Vagina (tissue), 2 donors: ENCODE data around the gene CRY1. TPM values are rescaled to one million over a fixed set of nuclear protein-coding genes. Genes with fewer than 3 reads are reported as not detected.
A peak's percentile ranks its signal among the peaks of the same experiment; 100 is the strongest.

Experiments
- DNase-seq, 2 donors: peaks; one replicate each; pipeline ENCODE4 v3.0.0-alpha.2; 2017; ENCODE audit errors: extremely low spot score in 2 of 2
- H3K27ac ChIP-seq: fragments of 200-600 bp; sonication (generic); one replicate; pipeline ENCODE4 v1.5.1; 2019
- H3K27me3 ChIP-seq: fragments of 200-600 bp; sonication (generic); one replicate; pipeline ENCODE4 v1.5.1; 2019
- H3K36me3 ChIP-seq, 2 donors: fragments of 200-600 bp; sonication (generic); one replicate each; pipeline ENCODE4 v1.5.1; 2017 to 2019
- H3K4me1 ChIP-seq: fragments of 200-600 bp; sonication (generic); one replicate; pipeline ENCODE4 v1.5.1; 2019
- H3K4me3 ChIP-seq, 2 donors: fragments of 200-600 bp; sonication (generic); 1 replicate in 1 of 2; 2 replicates in 1 of 2; pipeline ENCODE4 v1.5.1; 2016 to 2019
- H3K9me3 ChIP-seq: fragments of 200-600 bp; sonication (generic); one replicate; pipeline ENCODE4 v1.5.1; 2019
- POLR2A ChIP-seq, 2 donors: fragments of 450-650 bp; IDR thresholded peaks; one replicate each; pipeline ENCODE4 v1.6.1; 2017; ENCODE audit warnings: antibody characterized with exemption in 2 of 2, mild to moderate bottlenecking in 2 of 2, moderate library complexity in 2 of 2
- POLR2AphosphoS5 ChIP-seq, 2 donors: sonication (generic); formaldehyde crosslinking; IDR thresholded peaks; one replicate each; pipeline ENCODE4 v1.9.0; 2017; ENCODE audit warnings: antibody characterized with exemption in 2 of 2, mild to moderate bottlenecking in 2 of 2, low read depth in 1 of 2; ENCODE audit not compliant: insufficient read depth in 1 of 2
- intact Hi-C: fragments of 100-400 bp; cut with DNase I; formaldehyde crosslinking; loops from one replicate; pipeline ENCODE4 v1.15.1; 2023
- total RNA-seq: library from RNA; depleted of rRNA; stranded (reverse); fragments of >200 nt; gene quantifications from one replicate; pipeline ENCODE4 v1.2.3, GENCODE V29; 2016
- TF ChIP-seq, protein P1 (sequence below), 3 experiments: fragments of 450-650 bp in 2 of 3; fragments of 200-600 bp in 1 of 3; sonication (generic) in 1 of 3; IDR thresholded peaks; one replicate each; pipeline ENCODE4 v1.5.1; 2017 to 2019; ENCODE audit warnings: antibody characterized with exemption in 3 of 3, mild to moderate bottlenecking in 2 of 3, moderate library complexity in 2 of 3

Gene CRY1
- total RNA-seq, 1 donor from 2014 or later = 18.7 TPM

DNA sequence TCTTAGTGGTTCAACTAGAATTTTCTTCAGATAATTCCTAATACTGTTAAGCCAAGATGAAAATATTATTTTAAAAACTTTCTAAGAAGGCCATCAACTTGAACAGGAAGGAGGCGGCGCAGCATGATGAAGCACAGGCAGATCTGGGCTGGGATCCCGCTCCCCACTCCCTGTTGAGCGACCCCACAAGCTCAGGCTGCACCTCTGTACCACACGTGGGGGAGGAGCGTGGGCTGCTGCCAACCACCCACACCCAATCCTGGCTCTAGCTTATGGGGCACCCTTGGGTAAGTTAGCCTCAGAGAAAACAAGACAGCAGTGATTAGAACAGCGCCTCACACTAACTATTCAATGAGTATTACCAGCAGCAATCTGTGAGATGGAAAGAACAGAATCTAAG lies 112.4 kb downstream of the CRY1 start:
- Histone ChIP-seq H3K4me3 (no peak overlapping the region), H3K9me3 (no peaks in the 10 kb centered on the region), H3K27ac (no peak overlapping the region), H3K4me1 (peaks cover 33% of the 10 kb centered on the region), H3K36me3 (no peaks in the 10 kb centered on the region), H3K27me3 (no peaks in the 10 kb centered on the region)
- TF ChIP-seq, protein P1, sequence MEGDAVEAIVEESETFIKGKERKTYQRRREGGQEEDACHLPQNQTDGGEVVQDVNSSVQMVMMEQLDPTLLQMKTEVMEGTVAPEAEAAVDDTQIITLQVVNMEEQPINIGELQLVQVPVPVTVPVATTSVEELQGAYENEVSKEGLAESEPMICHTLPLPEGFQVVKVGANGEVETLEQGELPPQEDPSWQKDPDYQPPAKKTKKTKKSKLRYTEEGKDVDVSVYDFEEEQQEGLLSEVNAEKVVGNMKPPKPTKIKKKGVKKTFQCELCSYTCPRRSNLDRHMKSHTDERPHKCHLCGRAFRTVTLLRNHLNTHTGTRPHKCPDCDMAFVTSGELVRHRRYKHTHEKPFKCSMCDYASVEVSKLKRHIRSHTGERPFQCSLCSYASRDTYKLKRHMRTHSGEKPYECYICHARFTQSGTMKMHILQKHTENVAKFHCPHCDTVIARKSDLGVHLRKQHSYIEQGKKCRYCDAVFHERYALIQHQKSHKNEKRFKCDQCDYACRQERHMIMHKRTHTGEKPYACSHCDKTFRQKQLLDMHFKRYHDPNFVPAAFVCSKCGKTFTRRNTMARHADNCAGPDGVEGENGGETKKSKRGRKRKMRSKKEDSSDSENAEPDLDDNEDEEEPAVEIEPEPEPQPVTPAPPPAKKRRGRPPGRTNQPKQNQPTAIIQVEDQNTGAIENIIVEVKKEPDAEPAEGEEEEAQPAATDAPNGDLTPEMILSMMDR (IDR thresholded peaks at IDR 0.05) = no peak
- TF ChIP-seq POLR2A (IDR thresholded peaks at IDR 0.05) = no peak
- TF ChIP-seq POLR2AphosphoS5 (IDR thresholded peaks at IDR 0.05; ENCODE audit: insufficient read depth in 1 of 2, low read depth in 1 of 2) = no peak
- DNase-seq = no peak
- intact Hi-C loops = loop anchor here (10.0 kb wide), 1 partner anchor 114 kb away; the partner anchor contains the start of gene CRY1

DNA sequence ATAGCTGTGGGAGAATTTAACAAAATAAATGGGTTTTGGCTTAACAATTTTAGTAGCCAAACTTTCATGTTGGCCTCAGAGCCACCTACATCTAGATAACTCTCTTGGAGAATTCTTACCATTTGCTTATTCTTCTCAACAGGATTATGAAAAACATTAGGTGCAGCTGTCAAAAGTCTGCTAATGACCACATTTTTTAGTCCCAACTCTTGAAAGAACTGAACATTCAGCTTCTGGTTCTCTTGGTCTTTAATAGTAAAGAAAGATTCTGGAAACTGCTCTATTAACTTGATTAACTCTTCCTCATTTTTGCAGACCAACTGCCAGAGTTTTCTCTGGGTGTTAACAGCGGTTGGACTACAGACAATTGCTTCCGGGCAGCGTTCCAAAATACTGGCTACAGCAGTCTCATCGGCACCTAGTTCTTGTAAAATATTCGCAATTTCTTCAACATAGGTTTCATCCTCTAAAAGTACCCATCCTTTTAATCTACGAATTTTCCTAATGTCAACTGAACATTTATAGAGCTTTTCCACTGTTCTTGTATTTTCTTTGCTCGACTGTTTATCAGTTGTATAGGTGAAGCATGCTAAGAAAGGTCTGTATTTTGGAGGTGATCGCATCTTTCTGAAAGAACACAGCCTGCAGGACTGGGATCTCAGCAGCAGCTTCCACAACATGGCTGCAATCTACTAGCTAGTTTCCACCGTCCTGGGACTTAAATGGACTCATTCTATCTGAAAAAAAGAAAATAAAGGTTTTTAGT lies 115.1 kb downstream of the CRY1 start:
- intact Hi-C loops = no loop called here
- no peak for DNase-seq
- peak overlapping the region; percentile 34 for H3K27ac ChIP-seq
- no peaks in the 10 kb centered on the region for H3K27me3 ChIP-seq
- TF ChIP-seq POLR2AphosphoS5 (IDR thresholded peaks at IDR 0.05; ENCODE audit: insufficient read depth in 1 of 2, low read depth in 1 of 2) (no peak), POLR2A (IDR thresholded peaks at IDR 0.05) (no peak)
- TF ChIP-seq, protein P1 (IDR thresholded peaks at IDR 0.05) = no peak
- H3K36me3 ChIP-seq = no peaks in the 10 kb centered on the region
- H3K4me1 ChIP-seq = peaks cover 44% of the 10 kb centered on the region
- no peaks in the 10 kb centered on the region for H3K9me3 ChIP-seq
- H3K4me3 ChIP-seq = no peak overlapping the region

DNA sequence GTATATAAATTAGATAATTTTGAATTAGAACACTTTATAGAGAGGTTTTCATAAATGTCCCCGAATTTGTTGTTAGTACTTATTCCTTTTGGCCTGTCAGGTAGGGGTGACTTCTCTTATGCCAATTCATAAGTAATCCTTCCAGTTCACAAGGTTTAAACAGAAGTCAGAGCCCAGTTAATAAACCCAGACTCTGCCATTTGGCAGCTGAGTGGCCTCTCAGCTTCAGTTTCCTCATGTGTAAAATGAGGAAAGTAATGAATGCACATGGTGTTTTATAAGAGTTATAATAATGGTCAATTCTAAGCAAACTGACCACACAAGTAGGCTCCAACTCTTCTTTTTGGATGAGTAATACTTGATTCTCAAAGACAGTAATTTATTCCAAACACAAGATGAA lies 116.7 kb downstream of the CRY1 start:
- DNase-seq = no peak
- H3K27ac ChIP-seq = no peak overlapping the region
- no peak overlapping the region for H3K4me3 ChIP-seq
- intact Hi-C loops = no loop called here
- H3K4me1 ChIP-seq = peaks cover 48% of the 10 kb centered on the region
- no peak for TF ChIP-seq POLR2A (IDR thresholded peaks at IDR 0.05)
- TF ChIP-seq POLR2AphosphoS5 (IDR thresholded peaks at IDR 0.05; ENCODE audit: insufficient read depth in 1 of 2, low read depth in 1 of 2) = no peak
- TF ChIP-seq, protein P1 (IDR thresholded peaks at IDR 0.05) = no peak
- H3K27me3 ChIP-seq = no peaks in the 10 kb centered on the region
- H3K9me3 ChIP-seq = no peaks in the 10 kb centered on the region
- H3K36me3 ChIP-seq = peaks cover 0 to 3% of the 10 kb centered on the region in 2 donors

DNA sequence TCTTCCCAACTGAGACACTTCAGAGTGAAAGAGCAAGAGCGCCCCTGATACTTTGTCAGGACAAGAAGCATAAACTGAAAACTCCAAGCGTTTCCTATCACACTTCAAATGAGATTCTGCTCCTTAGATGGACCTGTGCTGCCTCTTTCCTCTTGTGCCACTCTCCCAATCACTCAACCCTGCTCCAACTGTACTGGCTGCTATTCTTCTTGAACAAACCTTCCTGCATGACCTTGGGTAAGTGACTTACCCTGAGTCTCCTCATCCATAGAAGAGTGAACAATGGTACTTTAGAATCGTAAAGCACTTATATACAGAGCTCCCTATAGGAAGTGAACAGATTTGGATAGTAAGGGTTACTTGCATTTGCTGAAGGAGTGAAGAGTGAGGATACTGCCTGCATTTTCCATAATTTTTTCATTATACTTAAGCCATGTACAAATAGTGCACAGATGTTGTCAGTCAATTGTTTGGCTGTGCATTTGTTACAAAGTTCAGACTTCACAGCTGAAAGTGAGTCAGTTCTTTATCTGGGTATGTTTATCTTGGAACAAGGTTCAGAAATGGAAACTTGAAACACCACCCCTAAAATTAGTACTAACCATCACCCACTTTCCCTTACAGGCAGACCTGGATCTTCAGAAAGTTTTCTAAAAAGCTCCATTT lies 117.2 kb downstream of the CRY1 start:
- Histone ChIP-seq H3K9me3 (no peaks in the 10 kb centered on the region), H3K36me3 (peaks cover 0 to 9% of the 10 kb centered on the region in 2 donors), H3K27ac (no peak overlapping the region), H3K4me1 (peaks cover 48% of the 10 kb centered on the region), H3K27me3 (no peaks in the 10 kb centered on the region), H3K4me3 (no peak overlapping the region)
- TF ChIP-seq, protein P1 (IDR thresholded peaks at IDR 0.05) = no peak
- TF ChIP-seq POLR2AphosphoS5 (IDR thresholded peaks at IDR 0.05; ENCODE audit: insufficient read depth in 1 of 2, low read depth in 1 of 2) (no peak), POLR2A (IDR thresholded peaks at IDR 0.05) (no peak)
- no peak for DNase-seq
- intact Hi-C loops = no loop called here

DNA sequence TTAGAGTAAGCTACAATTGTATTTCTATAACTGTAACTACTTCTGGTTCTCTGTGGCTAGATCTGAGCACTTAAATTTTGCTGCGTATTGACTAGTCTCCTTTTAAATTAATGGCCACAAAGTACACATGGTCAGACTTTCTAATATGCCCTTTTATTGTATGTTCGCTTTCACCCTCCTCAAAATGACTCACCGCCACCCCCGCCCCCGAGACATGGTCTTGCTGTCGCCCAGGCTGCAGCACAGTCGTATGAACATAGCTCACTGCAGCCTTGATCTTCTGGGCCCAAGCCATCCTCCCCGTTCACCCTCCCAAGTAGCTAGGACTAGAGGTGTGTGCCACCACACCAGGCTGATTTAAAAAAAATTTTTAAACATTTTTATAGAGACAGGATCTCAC lies 118.3 kb downstream of the CRY1 start:
- intact Hi-C loops = no loop called here

More for the DNA sequence above, 118.3 kb downstream of the CRY1 start:
- Histone ChIP-seq H3K27ac (no peak overlapping the region), H3K36me3 (peaks cover 0 to 14% of the 10 kb centered on the region in 2 donors), H3K4me1 (peaks cover 48% of the 10 kb centered on the region), H3K4me3 (no peak overlapping the region), H3K9me3 (no peaks in the 10 kb centered on the region), H3K27me3 (no peaks in the 10 kb centered on the region)
- no peak for DNase-seq
- TF ChIP-seq, protein P1 (IDR thresholded peaks at IDR 0.05) = no peak
- TF ChIP-seq POLR2A (IDR thresholded peaks at IDR 0.05) = no peak
- TF ChIP-seq POLR2AphosphoS5 (IDR thresholded peaks at IDR 0.05; ENCODE audit: insufficient read depth in 1 of 2, low read depth in 1 of 2) = no peak
